ENCODE data around the gene CELF1. TPM values are rescaled to one million over a fixed set of nuclear protein-coding genes. Genes with fewer than 3 reads are reported as not detected.

Gene CELF1
- total and polyA plus RNA-seq, 10 of the 15 experiments (the other 5 are each of a cell fraction or from before 2014, with no cell fraction given) = 35.3 to 128 (median 85.7) TPM

DNA sequence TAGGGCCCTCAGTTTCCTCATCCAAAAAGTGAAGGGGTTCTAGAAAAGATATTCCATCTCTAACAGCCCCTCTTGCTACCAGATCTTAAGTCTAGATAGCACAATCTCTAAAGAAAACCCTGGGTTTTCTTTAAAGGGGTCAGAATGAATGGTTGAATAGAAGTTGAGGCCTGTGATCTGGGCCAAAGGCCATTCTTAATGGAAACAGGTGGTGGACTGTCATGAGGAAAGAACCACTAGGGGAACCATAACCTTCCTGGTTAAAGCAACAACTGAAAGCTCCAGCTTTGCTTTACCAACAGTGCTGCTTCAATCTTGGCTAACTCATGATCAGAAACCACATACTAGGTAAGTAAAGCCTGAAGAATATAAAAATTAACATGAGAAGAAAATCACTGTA lies 1.8 kb downstream of the CELF1 start:
- SMC1A ChIA-PET (ENCODE audit: uncharacterized antibody, unreplicated experiment) = interaction anchor here (1.1 to 3.6 kb wide), 10 partner anchors 9 to 52 kb away, joined by 3 to 40 read pairs (median 6); partner anchors contain the start of genes KBTBD4 and NDUFS3
- Histone ChIP-seq H3K36me3 (ENCODE audit: control insufficient read depth in 2 of 2, insufficient read depth in 2 of 2, low read length in 1 of 2) (no peaks in the 10 kb centered on the region), H3K4me1 (ENCODE audit: control insufficient read depth, insufficient read depth, low read length) (peaks cover 10% of the 10 kb centered on the region; the same call in 1 of the 2 replicates), H3K27me3 (replicated peaks in 1 of 2; ENCODE audit: control insufficient read depth in 2 of 2, insufficient read depth in 2 of 2, low read length in 1 of 2) (no peaks in the 10 kb centered on the region), H3K27ac (ENCODE audit: control insufficient read depth, insufficient read depth) (peak overlapping the region; percentile 50; the same call in 1 of the 2 replicates), H3K9ac (ENCODE audit: control insufficient read depth, insufficient read depth, low read length) (peak overlapping the region; percentile 79), H3K4me3 (peak overlapping the region; percentile 83), H3K79me2 (ENCODE audit: control insufficient read depth, insufficient read depth, low read length) (peaks cover 70% of the 10 kb centered on the region), H3K9me3 (replicated peaks; ENCODE audit: control insufficient read depth, insufficient read depth, low read length) (no peaks in the 10 kb centered on the region), H2AFZ (ENCODE audit: control insufficient read depth, low read depth, low read length) (no peak overlapping the region), H3K4me2 (ENCODE audit: control insufficient read depth, insufficient read depth) (peak overlapping the region; percentile 46), H4K20me1 (ENCODE audit: control insufficient read depth, insufficient read depth) (no peaks in the 10 kb centered on the region)
- BruUV-seq (replicated peaks) = TSS peak; percentile 52
- TF ChIP-seq RUNX3 (IDR thresholded peaks at IDR 0.05; ENCODE audit: low read length) (peak; percentile 28; the same call in 1 of the 2 replicates), CREM (IDR thresholded peaks at IDR 0.05; ENCODE audit: low read depth) (no peak), MXI1 (IDR thresholded peaks at IDR 0.05; ENCODE audit: low read depth, low read length) (peak; percentile 63; the same call in 1 of the 2 replicates), SIN3A (IDR thresholded peaks at IDR 0.05; ENCODE audit: low read depth, low read length) (peak; percentile 69), SMC3 (IDR thresholded peaks at IDR 0.05; ENCODE audit: borderline replicate concordance, low read length) (peak; percentile 41), MTA3 (IDR thresholded peaks at IDR 0.05; ENCODE audit: borderline replicate concordance, low read length) (no peak), TCF12 (IDR thresholded peaks at IDR 0.05; ENCODE audit: low read depth, low read length) (0 out of 2 replicates have a peak, but pooled peaks have one; percentile 14), YY1 (IDR thresholded peaks at IDR 0.05; ENCODE audit: low read depth, low read length) (peak; percentile 47; the same call in 1 of the 2 replicates), TCF3 (IDR thresholded peaks at IDR 0.05; ENCODE audit: borderline replicate concordance, insufficient read depth, low read depth, low read length) (0 out of 2 replicates have a peak, but pooled peaks have one; percentile 14), CTCF (IDR thresholded peaks at IDR 0.05 in 2 of 3, conservative IDR thresholded peaks at IDR 0.05 in 1 of 3; ENCODE audit: control insufficient read depth in 2 of 3, extremely low read depth in 1 of 3, insufficient read depth in 1 of 3, low read depth in 3 of 3, low read length in 3 of 3) (peak; percentile 40 to 63 (median 60)), CHD2 (IDR thresholded peaks at IDR 0.05; ENCODE audit: borderline replicate concordance, low read depth, low read length) (no peak), RAD21 (IDR thresholded peaks at IDR 0.05; ENCODE audit: insufficient read depth, low read depth, low read length) (peak; percentile 49), PKNOX1 (IDR thresholded peaks at IDR 0.05) (no peak)
- TF ChIP-seq, protein P1, sequence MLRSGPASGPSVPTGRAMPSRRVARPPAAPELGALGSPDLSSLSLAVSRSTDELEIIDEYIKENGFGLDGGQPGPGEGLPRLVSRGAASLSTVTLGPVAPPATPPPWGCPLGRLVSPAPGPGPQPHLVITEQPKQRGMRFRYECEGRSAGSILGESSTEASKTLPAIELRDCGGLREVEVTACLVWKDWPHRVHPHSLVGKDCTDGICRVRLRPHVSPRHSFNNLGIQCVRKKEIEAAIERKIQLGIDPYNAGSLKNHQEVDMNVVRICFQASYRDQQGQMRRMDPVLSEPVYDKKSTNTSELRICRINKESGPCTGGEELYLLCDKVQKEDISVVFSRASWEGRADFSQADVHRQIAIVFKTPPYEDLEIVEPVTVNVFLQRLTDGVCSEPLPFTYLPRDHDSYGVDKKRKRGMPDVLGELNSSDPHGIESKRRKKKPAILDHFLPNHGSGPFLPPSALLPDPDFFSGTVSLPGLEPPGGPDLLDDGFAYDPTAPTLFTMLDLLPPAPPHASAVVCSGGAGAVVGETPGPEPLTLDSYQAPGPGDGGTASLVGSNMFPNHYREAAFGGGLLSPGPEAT (IDR thresholded peaks at IDR 0.05; ENCODE audit: low read depth) = 0 out of 2 replicates have a peak, but pooled peaks have one; percentile 18
- RAD21 ChIA-PET (ENCODE audit: unreplicated experiment) = interaction anchor here (1.1 to 3.5 kb wide), 4 partner anchors 15 to 45 kb away, joined by 3 to 11 read pairs (median 4); partner anchors contain the start of gene PTPMT1
- intact Hi-C loops (cut with micrococcal nuclease; ENCODE audit: unreplicated experiment) = loop anchor here (5.0 kb wide), 1 partner anchor 34 kb away; no protein-coding TSS in a partner anchor
- CTCF ChIA-PET = interaction anchor here (0.9 to 3.2 kb wide), 8 partner anchors 13 to 66 kb away, joined by 3 to 22 read pairs (median 6); no protein-coding TSS in a partner anchor
- peak; percentile 53 for ATAC-seq
- DNase-seq (ENCODE audit: low read depth, low spot score) = no peak
- POLR2A ChIA-PET = interaction anchor here (0.6 to 3.9 kb wide), 9 partner anchors 12 to 42 kb away, joined by 3 to 16 read pairs (median 6); partner anchors contain the start of genes KBTBD4 and NDUFS3
- in situ Hi-C loops (cut with MboI) = no loop called here
- FAIRE-seq = peak; percentile 83
